ENCODE results near the gene GTF3C4. TPM values are rescaled to one million over a fixed set of nuclear protein-coding genes. Genes with fewer than 3 reads are reported as not detected.

Gene GTF3C4, protein sequence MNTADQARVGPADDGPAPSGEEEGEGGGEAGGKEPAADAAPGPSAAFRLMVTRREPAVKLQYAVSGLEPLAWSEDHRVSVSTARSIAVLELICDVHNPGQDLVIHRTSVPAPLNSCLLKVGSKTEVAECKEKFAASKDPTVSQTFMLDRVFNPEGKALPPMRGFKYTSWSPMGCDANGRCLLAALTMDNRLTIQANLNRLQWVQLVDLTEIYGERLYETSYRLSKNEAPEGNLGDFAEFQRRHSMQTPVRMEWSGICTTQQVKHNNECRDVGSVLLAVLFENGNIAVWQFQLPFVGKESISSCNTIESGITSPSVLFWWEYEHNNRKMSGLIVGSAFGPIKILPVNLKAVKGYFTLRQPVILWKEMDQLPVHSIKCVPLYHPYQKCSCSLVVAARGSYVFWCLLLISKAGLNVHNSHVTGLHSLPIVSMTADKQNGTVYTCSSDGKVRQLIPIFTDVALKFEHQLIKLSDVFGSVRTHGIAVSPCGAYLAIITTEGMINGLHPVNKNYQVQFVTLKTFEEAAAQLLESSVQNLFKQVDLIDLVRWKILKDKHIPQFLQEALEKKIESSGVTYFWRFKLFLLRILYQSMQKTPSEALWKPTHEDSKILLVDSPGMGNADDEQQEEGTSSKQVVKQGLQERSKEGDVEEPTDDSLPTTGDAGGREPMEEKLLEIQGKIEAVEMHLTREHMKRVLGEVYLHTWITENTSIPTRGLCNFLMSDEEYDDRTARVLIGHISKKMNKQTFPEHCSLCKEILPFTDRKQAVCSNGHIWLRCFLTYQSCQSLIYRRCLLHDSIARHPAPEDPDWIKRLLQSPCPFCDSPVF
- 16.3 TPM for total RNA-seq

DNA sequence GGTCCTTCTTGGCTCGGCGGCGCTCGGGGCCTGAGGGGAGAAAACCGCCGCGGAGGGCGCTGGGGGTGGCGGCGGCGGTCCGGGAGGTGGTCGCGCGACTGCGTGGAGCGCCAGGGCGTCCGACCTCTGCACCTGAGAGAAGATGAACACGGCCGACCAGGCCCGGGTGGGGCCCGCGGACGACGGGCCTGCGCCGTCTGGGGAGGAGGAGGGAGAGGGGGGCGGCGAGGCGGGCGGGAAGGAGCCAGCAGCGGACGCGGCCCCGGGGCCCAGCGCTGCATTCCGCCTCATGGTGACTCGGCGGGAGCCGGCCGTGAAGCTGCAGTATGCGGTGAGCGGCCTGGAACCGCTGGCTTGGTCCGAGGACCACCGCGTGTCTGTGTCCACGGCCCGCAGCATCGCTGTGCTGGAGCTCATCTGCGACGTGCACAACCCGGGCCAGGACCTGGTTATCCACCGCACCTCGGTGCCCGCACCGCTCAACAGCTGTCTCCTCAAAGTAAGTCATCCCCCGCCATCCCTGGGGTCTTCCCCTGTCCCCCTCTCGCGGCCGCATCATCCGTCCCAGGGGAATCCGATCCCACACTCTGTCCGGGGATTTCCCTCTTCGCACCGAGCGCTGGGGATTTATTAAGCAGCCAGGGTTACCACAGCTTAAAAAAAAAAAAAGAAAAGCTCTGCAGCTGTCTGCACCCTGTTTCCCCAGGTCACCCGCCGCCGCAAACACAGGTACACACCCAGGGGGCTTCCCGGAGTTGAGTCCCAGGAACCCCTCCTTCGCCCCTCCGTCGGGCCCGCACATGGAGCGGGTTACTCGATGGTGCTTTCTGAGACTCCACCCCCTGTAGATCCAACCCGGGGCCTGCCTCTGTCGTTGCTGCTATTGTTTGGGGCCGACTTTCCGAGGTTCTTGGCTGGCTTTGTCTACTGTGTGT is at the start of gene GTF3C4:
TSS of gene GTF3C4 (plus strand) at position 8 of the 935 bp plus-strand sequence. CDS start at position 143, 135 bp downstream.
- peak; percentile 13 for DNase-seq (ENCODE audit: low spot score)

DNA sequence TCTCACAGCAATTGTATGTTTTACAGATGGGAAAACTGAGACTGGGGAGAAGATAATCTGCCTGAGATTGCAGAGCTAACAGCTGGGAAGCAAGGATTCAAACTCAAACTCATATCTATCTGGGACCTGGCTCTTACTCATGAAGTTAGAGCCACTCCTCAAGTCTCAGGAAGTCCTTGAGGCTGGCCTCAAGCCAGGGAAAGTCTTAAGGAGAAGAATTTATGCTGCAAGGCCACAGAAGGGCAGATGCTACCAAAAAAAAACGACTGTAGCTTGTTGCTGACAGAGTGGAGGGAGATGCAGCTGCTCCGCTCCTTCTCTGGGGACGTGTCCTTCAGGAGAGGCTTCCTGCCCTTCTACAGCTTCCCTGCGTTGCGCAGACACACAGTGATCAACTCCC is 48.1 kb upstream of the GTF3C4 start:
- no peak for DNase-seq (ENCODE audit: low spot score)

DNA sequence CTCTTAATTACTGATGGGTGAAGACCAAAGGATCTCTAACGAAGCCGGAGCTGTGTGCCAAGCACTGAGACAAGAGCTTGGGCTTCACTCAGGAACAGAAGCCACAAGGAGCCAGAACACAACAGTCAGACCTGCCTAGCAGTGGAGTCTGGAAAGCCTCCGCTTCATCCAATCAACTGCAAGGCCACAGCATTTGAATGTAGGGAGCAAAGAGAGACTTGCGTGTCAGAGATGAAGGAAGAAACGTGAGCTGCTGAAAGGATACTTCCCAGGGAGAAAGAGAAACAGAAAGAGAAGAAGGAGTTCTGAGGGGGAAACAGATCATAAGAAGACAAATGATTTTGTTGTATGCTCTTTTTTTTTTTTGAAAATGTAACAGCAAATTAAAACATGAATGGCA is 44.0 kb upstream of the GTF3C4 start:
- DNase-seq (ENCODE audit: low spot score) = no peak

DNA sequence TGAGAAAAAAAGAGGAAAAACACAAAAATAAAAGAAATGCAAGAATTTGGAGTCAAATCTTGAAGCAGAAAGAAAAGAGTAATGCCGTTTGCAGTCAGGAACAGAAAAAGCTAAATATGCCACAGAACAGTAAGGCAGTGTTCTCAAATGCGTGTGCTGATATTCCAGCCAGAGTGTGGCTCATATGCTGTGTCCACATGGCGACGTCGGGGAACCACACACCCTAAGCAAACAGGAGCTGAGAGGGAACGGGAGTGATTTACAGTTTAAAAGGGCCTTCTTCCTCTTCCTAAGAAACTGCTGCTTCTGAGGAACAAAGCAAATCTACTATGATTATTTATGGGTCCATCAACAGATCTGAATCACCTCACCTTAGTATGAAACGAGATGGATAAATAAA is 43.2 kb upstream of the GTF3C4 start:
- no peak for DNase-seq (ENCODE audit: low spot score)

DNA sequence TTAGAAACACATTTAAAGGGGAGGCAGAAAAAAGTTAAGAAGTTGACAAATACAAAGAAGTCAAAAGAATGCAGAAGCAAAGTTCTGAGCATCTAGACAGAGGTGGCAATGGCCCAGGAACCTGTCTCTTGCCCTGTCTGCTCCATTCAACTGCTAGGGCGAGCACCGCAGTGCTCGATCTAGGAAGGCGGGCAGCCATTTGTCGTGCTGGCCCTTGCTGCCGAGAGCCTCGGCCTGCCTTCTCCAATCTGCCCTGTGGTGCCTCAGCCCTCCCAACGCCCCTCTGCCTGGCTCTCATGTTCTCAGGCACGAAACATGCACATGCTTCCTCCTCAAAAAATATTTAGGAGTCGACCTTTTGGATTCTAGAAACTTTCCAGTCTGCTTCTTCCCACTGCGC is 42.7 kb upstream of the GTF3C4 start:
- no peak for DNase-seq (ENCODE audit: low spot score)

DNA sequence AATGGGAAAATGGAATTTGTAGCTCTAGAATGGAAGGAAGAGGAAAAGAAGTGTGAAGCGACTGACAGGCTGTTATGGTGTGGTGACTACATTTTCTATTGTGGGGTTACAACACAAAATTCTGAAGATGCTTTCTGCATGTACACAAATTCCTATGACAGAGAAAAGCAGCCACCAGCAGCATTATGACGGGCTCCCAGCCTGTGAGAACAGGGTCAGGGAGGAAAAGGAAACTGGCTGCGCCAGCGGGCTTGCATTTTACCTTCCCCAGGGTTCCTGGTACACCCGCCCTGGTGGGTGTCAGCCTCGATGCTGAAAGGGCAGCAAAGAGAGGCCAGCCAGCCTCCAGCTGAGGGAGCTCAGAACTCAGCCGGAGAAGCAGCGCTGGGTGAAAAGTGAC is 41.5 kb upstream of the GTF3C4 start:
- DNase-seq (ENCODE audit: low spot score) = no peak

DNA sequence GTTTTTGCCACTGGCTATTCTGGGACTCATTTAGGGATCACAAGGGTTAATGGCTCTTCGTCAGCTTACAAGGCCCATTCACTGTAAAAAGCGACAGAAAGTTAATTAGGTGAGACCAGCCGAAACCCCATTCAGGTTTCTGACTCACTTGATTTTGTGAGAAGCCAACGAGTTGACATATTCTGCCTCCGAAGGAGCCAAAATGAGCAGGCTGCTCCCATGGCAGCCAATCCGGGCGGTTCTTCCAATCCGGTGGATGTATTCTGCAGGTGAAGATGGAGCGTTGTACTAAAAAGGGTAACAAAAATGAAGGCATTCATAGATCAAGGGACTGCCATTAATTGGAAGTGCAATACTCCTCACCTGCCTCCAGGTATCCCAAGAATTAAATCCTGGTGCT is 40.1 kb upstream of the GTF3C4 start:
- no peak for DNase-seq (ENCODE audit: low spot score)

DNA sequence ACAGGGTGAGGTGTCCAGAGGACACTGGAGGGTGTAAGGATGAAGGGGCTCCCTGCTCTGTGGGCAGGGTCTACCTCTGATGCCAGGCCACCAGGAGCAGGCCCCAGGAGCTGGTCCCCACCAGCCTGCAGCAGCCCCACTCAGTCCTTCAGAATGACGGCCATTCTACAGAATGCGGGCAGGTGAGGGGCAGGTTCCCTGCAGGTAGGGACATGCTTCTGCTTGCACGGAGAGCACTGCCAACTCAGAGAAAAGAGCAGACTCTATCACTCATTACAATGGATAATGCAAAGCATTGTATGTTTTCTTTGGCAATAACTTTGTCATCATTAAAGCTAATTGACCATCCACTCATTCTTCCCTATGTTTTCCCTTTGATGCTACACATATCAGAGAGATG is 39.5 kb upstream of the GTF3C4 start:
- no peak for DNase-seq (ENCODE audit: low spot score)

DNA sequence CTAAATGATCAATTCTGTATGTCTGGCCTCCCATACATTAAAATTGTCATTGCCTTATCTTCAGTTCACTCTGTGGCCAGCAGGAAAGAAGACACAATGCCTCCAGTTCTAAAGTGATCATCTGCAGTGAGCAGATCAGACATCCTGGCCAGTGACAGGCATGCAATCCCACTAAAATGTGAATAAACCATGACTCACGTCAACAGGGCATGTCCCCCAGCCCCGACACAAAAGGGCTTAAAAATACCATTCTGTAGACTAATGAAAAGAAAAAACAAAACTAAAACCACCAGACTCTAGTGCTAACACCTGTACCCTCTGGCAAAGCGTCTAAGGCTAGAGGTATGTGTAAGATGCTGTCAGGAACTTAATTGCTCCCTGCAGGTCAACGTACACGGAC is 39.0 kb upstream of the GTF3C4 start:
- no peak for DNase-seq (ENCODE audit: low spot score)

DNA sequence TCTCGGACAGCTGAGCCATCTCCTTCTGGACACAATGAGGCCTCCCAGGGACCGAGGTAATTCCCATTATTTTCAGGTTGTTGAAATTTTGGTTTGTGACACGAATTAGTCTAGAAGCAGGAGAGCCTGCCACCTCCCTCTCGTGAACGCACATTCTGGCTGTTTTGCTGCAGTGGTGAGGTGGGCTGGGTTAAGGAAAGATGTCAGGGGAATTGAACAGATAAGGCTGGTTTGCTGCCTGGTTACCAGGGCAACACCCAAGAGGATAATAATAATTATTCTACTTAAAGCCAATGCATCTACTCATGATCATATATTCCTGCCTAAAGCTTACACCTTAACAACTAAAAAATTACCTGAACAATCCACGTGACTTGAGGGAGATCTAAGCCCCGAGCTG is 38.6 kb upstream of the GTF3C4 start:
- no peak for DNase-seq (ENCODE audit: low spot score)

DNA sequence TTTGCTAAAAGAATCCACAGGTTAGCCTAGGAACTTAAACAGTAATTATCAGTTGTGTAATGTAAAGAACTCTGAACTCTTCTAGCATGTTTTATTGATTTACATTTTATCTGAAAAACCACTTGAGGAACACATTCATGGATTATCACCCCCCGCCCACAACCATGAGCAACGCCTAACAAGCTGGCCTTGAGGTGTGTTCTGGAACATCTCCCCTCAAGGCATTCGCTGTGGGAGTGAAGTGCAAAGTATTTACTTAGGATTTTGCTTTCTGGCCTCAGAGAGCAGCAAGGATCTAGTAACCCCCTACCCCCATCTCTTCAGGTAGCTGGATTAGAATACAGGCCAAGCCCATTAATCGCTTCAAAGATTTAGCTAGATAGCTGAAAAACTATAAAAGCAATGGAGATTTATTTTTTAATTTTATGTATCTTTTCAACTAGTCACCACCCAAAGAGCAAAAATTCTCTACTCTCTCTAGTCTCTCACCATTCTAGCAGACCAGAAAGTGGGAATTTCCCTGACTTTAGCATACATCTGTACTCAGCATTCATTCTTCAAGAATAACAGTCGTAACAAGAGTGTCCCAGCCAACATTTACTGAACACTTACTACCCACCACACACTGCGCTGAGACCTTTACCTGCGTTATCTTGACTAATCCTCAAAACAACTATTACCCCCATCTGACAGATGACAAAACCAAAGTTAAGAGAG is 37.7 kb upstream of the GTF3C4 start:
- no peak for DNase-seq (ENCODE audit: low spot score)

DNA sequence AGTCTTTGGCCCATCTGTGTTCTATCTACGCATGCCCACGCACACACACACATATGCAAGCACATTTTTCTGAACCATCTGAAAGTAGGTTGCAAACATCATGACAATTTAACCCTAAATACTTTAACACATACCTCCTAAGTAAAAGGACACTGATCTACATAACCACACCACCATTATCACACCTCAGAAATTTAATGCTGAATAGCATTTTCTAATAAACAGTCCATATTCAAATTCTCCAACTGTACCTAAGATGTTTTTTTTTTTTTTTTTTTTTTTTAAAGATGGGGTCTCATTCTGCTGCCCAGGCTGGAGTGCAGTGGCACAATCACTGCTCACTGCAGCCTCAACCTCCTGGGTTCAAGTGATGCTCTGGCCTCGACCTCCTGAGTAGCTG is 35.9 kb upstream of the GTF3C4 start:
- DNase-seq (ENCODE audit: low spot score) = no peak

DNA sequence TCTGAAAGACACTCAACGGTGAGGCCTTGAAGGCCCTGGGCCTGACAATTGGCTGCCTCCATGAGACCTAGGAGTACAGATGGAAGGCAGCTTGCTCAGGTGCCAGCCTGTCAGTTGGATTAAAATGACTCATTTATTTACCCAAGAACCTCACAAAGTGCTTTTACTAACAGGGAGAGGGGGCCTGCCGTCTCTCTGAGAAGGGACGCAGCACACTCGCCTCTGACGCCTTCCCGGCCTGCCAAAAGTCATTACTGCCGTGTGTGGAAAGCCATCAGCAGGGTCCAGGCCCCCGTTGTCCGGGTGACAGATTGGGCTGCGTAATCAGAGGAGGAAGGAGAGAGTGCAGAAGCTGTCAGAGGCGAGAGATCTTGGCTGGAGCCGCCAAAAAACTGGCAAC is 32.9 kb upstream of the GTF3C4 start:
- no peak for DNase-seq (ENCODE audit: low spot score)

DNA sequence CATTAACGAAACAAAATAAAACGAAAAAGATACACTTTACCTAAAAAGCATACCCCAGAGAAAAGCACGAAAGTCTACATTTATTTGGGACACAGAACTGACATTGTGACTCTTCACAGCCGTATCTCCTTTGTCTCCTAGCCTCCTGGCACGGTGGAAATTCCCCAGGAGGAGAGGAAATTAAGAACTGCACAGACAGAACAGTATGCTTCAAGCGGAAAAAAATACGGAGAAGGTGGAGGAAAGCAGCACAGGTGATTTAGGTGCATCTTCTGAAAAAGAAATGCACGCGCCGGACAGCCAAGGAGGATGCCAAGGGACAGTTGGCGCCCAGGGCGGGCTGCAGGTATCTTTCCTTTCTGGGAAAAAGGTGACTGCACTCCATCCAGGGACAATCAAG is 32.5 kb upstream of the GTF3C4 start:
- no peak for DNase-seq (ENCODE audit: low spot score)

DNA sequence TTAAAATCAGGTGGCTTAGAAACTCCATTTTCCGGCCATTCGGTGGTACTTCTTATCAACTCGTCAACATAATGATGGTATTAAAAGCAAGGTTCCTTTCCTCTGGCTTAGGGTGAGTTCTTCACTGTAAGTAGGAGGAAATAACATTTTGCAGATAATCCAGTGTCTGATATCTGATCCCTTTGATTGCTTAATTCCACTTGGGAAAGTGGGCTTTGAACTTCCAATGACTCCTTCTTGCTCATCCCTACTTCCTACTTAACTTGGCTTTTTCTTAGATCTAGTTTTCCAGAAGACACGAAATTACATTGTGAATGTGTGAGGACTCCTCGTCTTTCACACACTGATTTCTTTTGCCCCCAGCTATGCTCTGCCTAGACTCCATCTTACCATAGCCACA is 32.0 kb upstream of the GTF3C4 start:
- no peak for DNase-seq (ENCODE audit: low spot score)

DNA sequence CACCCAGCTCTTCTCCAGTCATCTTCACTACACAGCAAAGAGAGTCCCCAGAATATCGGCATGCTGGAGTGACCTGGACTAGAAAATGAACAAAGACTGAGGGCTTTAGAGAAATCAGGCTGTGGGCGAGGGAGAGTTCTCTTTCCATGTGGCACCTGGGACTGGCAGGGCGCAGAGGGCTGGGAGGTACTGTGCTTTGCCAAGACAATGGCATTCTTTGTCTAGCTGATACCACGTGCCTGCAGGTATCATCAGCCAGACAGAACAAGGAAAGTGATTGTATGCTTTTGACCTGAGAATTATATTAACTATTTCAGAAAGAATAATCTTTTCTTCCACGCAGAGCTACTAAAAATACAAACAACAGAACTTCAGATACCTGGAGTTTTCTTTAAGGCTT is 30.9 kb upstream of the GTF3C4 start:
- DNase-seq (ENCODE audit: low spot score) = peak; percentile 37

DNA sequence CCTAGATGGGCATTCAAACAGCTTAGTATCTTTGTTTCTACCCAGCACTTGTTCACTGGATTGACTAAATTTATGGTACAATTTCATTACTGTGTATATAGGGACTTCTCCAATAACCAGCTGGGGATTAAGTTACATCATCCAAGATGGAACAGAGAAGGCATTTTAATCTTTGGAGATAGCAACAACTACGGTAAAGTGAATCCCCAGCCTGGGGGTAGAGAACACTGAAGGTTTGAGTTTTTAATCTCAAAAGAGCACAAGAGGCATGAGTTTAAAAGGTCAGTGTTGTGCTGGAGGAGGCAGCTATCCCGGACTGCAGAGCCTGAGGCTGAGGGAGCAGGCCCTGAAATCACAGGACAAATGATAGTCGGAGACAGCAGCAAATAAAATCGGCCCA is 29.0 kb upstream of the GTF3C4 start:
- no peak for DNase-seq (ENCODE audit: low spot score)

DNA sequence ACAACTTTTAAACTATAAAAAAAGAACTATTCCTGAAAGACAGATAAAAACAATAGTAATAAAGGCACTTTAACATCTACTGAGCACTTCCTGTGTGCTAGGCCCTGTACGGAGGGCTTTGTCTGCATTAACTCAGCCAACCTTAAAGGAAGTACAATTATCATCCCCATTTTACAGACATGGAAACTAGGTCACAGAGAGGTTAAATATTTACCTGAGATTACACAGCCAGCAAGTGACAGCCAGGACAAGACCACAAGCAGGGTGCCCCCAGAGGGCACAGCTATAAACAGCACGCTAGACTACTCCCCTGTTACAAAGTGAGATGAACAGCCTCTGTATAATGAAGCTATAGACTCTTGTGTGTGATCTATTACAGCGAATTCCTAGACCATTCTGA is 26.0 kb upstream of the GTF3C4 start:
- DNase-seq (ENCODE audit: low spot score) = no peak

DNA sequence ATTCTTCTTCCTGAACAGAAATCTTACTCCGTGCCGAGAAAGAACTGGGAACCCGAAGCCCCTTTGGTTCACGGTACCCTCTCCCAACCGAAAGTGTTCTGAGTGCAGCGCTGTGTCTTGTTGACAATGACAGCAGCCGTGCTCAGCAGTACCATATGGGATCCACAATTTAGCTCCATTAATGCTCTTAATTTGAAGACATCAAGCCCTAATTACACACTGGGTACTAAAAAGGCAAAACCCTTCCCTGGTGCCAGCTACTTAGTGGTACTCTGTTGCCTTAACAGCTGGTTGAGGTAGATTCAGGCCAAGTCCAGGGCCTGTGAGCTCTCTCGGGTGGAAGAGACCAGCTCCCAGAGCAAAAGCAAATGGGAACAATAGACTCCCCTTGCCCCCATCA is 25.0 kb upstream of the GTF3C4 start:
- no peak for DNase-seq (ENCODE audit: low spot score)

DNA sequence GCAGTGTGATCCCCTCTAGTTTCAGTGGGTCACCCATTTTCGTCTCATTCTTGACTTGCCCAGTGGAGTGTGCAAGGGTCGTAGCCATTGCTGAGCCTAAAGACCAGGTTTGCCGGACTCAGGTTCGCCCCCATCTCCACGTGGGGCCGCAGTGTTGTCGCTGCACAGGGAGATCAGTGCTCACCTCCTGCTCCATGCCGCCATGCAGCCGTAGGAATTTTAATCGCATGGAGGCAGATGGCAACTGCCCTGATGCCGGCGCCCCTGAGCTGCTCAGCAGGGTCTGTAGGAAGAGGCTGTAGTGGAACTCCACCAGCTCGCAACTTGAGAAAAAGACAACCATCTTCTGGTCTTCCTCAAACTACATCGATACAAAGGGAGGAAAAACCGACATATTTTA is 24.6 kb upstream of the GTF3C4 start:
- no peak for DNase-seq (ENCODE audit: low spot score)

DNA sequence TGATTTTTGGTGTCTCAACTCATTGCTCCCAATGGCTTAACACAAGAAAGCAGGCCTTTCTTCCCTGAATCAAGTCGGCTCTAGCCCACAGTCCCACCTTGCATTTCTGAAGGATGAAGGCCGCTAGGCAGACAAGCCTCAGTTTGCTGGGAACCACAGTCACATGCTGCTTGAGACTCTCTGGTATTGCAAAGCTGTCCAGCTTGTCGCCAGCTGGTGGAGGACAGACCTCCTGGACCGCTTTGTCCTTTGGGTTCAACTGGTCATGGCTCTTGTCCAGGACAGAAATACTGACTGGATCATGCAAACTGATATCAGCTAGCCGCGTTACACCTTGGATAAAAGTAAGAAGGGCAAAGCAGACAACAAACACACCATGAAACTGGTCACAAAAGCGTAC is 23.5 kb upstream of the GTF3C4 start:
- no peak for DNase-seq (ENCODE audit: low spot score)

DNA sequence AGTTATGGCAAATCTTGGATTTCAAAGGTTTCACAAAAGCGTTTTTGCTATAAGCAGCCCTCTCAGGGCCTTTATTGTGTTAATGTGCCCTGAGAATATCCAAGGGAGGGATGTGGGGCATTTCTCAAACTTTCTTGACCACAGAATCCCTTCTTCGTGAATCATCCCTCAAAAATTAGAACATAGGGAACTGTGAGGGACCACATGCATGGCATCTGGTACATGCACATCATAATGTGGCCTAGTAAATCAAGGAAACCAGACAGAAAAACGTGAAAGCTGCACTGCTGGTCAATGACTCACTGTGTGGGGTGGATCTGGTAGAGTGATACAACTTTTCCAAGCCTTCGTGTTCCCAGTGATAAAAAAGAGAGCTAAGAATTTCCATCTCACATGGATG is 22.9 kb upstream of the GTF3C4 start:
- DNase-seq (ENCODE audit: low spot score) = no peak

Measured in mucosa of gallbladder (tissue), 1 donor.